ENCODE data around the gene RPS6KA2. TPM values are rescaled to one million over a fixed set of nuclear protein-coding genes. Genes with fewer than 3 reads are reported as not detected.
"Not testable (repeated sequence)": the region's sequence is repeated elsewhere in the genome, so short reads cannot be mapped to it uniquely, and the experiment has no call there.

The RPS6KA2 gene
- total RNA-seq, 1 experiment from 2014 or later: 7.3 TPM

GRCh38 chr6:166370489-166370888, 256.6 kb downstream of the RPS6KA2 start:
- no peak for DNase-seq (ENCODE audit: low read depth)

GRCh38 chr6:166369782-166370181, 257.3 kb downstream of the RPS6KA2 start:
- DNase-seq (ENCODE audit: low read depth): no peak

- DNase-seq (ENCODE audit: low read depth): no peak
Observed at GRCh38 chr6:166366921-166367320, 260.1 kb downstream of the RPS6KA2 start.

GRCh38 chr6:166365806-166366205, 261.2 kb downstream of the RPS6KA2 start:
- DNase-seq (ENCODE audit: low read depth): no peak

GRCh38 chr6:166365221-166365620, 261.8 kb downstream of the RPS6KA2 start:
- peak; percentile 47 for DNase-seq (ENCODE audit: low read depth)

GRCh38 chr6:166364456-166364855, 262.6 kb downstream of the RPS6KA2 start:
- DNase-seq (ENCODE audit: low read depth): no peak

- DNase-seq (ENCODE audit: low read depth): not testable (repeated sequence)
Observed at GRCh38 chr6:166362427-166362826, 264.6 kb downstream of the RPS6KA2 start.

- peak; percentile 46 for DNase-seq (ENCODE audit: low read depth)
Observed at GRCh38 chr6:166361077-166361429, 266.0 kb downstream of the RPS6KA2 start.

- DNase-seq (ENCODE audit: low read depth): peak; percentile 8
Observed at GRCh38 chr6:166360243-166361076, 266.6 kb downstream of the RPS6KA2 start.

Other genes starting within 250 kb of the RPS6KA2 start
- gene MPC1, start 244.3 kb downstream of the RPS6KA2 start, total RNA-seq (2014; rRNA removed; shearing (Covaris generic)): 69.1 and 70.7 TPM in 2 replicates
- gene RAMACL, start 40.6 kb downstream of the RPS6KA2 start, total RNA-seq (2014; rRNA removed; shearing (Covaris generic)): 0.24 and 0.29 TPM in 2 replicates

Measured in RPMI7951 (cell line).